Measurements from ENCODE around the gene MYMX.

- TF ChIP-seq ZNF138 (CRISPR knock-in tag; IDR thresholded peaks at IDR 0.05; ENCODE audit: low read depth) (no peak), CTCF (CRISPR knock-in tag; IDR thresholded peaks at IDR 0.05) (no peak; the same call in 1 of the 2 replicates), POLR2A (IDR thresholded peaks at IDR 0.05; ENCODE audit: insufficient read depth in 1 of 2, low read depth in 2 of 2, low read length in 2 of 2) (no peak), ZNF563 (CRISPR knock-in tag; IDR thresholded peaks at IDR 0.05) (no peak), PBX3 (CRISPR knock-in tag; IDR thresholded peaks at IDR 0.05; ENCODE audit: borderline replicate concordance) (no peak), NFATC3 (CRISPR knock-in tag; IDR thresholded peaks at IDR 0.05) (no peak), TOE1 (CRISPR knock-in tag; IDR thresholded peaks at IDR 0.05) (no peak), FOXO4 (CRISPR knock-in tag; conservative IDR thresholded peaks at IDR 0.05) (no peak), ZFP90 (CRISPR knock-in tag; IDR thresholded peaks at IDR 0.05; ENCODE audit: borderline replicate concordance) (no peak), ARID2 (CRISPR knock-in tag; IDR thresholded peaks at IDR 0.05; ENCODE audit: borderline replicate concordance) (no peak)
- TF ChIP-seq, protein P1, sequence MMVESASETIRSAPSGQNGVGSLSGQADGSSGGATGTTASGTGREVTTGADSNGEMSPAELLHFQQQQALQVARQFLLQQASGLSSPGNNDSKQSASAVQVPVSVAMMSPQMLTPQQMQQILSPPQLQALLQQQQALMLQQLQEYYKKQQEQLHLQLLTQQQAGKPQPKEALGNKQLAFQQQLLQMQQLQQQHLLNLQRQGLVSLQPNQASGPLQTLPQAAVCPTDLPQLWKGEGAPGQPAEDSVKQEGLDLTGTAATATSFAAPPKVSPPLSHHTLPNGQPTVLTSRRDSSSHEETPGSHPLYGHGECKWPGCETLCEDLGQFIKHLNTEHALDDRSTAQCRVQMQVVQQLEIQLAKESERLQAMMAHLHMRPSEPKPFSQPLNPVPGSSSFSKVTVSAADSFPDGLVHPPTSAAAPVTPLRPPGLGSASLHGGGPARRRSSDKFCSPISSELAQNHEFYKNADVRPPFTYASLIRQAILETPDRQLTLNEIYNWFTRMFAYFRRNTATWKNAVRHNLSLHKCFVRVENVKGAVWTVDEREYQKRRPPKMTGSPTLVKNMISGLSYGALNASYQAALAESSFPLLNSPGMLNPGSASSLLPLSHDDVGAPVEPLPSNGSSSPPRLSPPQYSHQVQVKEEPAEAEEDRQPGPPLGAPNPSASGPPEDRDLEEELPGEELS (CRISPR knock-in tag; IDR thresholded peaks at IDR 0.05), result no peak
- TF ChIP-seq, protein P2, sequence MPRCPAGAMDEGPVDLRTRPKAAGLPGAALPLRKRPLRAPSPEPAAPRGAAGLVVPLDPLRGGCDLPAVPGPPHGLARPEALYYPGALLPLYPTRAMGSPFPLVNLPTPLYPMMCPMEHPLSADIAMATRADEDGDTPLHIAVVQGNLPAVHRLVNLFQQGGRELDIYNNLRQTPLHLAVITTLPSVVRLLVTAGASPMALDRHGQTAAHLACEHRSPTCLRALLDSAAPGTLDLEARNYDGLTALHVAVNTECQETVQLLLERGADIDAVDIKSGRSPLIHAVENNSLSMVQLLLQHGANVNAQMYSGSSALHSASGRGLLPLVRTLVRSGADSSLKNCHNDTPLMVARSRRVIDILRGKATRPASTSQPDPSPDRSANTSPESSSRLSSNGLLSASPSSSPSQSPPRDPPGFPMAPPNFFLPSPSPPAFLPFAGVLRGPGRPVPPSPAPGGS (CRISPR knock-in tag; IDR thresholded peaks at IDR 0.05), result no peak
- TF ChIP-seq, protein P3, sequence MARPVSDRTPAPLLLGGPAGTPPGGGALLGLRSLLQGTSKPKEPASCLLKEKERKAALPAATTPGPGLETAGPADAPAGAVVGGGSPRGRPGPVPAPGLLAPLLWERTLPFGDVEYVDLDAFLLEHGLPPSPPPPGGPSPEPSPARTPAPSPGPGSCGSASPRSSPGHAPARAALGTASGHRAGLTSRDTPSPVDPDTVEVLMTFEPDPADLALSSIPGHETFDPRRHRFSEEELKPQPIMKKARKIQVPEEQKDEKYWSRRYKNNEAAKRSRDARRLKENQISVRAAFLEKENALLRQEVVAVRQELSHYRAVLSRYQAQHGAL (CRISPR knock-in tag; IDR thresholded peaks at IDR 0.05; ENCODE audit: not compliant biosample characterization), result no peak
- TF ChIP-seq, protein P4, sequence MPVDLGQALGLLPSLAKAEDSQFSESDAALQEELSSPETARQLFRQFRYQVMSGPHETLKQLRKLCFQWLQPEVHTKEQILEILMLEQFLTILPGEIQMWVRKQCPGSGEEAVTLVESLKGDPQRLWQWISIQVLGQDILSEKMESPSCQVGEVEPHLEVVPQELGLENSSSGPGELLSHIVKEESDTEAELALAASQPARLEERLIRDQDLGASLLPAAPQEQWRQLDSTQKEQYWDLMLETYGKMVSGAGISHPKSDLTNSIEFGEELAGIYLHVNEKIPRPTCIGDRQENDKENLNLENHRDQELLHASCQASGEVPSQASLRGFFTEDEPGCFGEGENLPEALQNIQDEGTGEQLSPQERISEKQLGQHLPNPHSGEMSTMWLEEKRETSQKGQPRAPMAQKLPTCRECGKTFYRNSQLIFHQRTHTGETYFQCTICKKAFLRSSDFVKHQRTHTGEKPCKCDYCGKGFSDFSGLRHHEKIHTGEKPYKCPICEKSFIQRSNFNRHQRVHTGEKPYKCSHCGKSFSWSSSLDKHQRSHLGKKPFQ (CRISPR knock-in tag; IDR thresholded peaks at IDR 0.05; ENCODE audit: insufficient replicate concordance), result peak; percentile 77
Measured at GRCh38 chr6:44219815-44220784, 3.4 kb downstream of the MYMX start.
